OCI-LY3 (cell line): ENCODE results near the gene RBFA.

Experiments used
- H2AFZ ChIP-seq: fragments of 200-600, 300-600 bp; shearing (Covaris generic); 2 replicates; pipeline ENCODE4 v1.6.0; 2014; ENCODE audit warnings: antibody characterized with exemption, low read depth, low read length
- H3K27ac ChIP-seq: fragments of 200-600, 300-600 bp; sonication (generic); 2 replicates; pipeline ENCODE4 v1.5.1; 2014; ENCODE audit warnings: mild to moderate bottlenecking, low read length, moderate library complexity, mixed read lengths
- H3K27me3 ChIP-seq: fragments of 200-600, 300-600 bp; sonication (generic); 2 replicates; pipeline ENCODE4 v1.6.1; 2014; ENCODE audit warnings: low read depth, low read length, mixed read lengths
- H3K36me3 ChIP-seq: fragments of 200-600, 300-600 bp; sonication (generic); replicated peaks from 2 replicates; pipeline ENCODE3; 2014; ENCODE audit warnings: low read depth, low read length, mixed read lengths
- H3K4me1 ChIP-seq: fragments of 300-600, 200-600 bp; sonication (generic); 2 replicates; pipeline ENCODE4 v1.6.1; 2014; ENCODE audit warnings: low read length, mixed read lengths
- H3K4me2 ChIP-seq: fragments of 200-600, 300-600 bp; sonication (generic); 2 replicates; pipeline ENCODE4 v1.6.1; 2014; ENCODE audit warnings: low read length, mixed read lengths
- H3K4me3 ChIP-seq: fragments of 300-600, 200-600 bp; sonication (generic); 2 replicates; pipeline ENCODE4 v1.5.1; 2014; ENCODE audit warnings: antibody characterized with exemption, mild to moderate bottlenecking, low read length, moderate library complexity
- H3K79me2 ChIP-seq: fragments of 300-600, 200-600 bp; shearing (Covaris generic); 2 replicates; pipeline ENCODE4 v1.6.1; 2014; ENCODE audit warnings: mild to moderate bottlenecking, low read length, mixed read lengths
- H3K9ac ChIP-seq: fragments of 300-600, 200-600 bp; shearing (Covaris generic); 2 replicates; pipeline ENCODE4 v1.6.0; 2014; ENCODE audit warnings: mild to moderate bottlenecking, low read length, moderate library complexity
- H3K9me3 ChIP-seq: fragments of 200-600, 300-600 bp; shearing (Covaris generic); 2 replicates; pipeline ENCODE4 v1.6.1; 2014; ENCODE audit warnings: low read length, mixed read lengths; ENCODE audit not compliant: insufficient read depth
- H4K20me1 ChIP-seq: fragments of 200-600, 300-600 bp; sonication (generic); 2 replicates; pipeline ENCODE4 v1.6.1; 2016; ENCODE audit warnings: low read length, mixed read lengths; ENCODE audit not compliant: insufficient read depth
- CTCF ChIP-seq: fragments of 200-600, 300-600 bp; sonication (generic); IDR thresholded peaks from 2 replicates; pipeline ENCODE4 v1.5.1; 2014; ENCODE audit warnings: antibody characterized with exemption, low read length, low read depth
- EZH2phosphoT487 ChIP-seq: fragments of 200-600 bp; shearing (Covaris generic); IDR thresholded peaks from 2 replicates; pipeline ENCODE4 v1.6.1; 2018; ENCODE audit warnings: antibody characterized with exemption, mixed run types, low read depth

RBFA gene

GRCh38 chr18:80037869-80038630, 3.8 kb downstream of the RBFA start:
- Histone ChIP-seq H3K4me3 (no peak overlapping the region), H3K27ac (no peak overlapping the region), H3K79me2 (peaks cover 28% of the 10 kb centered on the region), H4K20me1 (no peaks in the 10 kb centered on the region), H3K36me3 (peaks cover 37% of the 10 kb centered on the region), H3K4me1 (peaks cover 11% of the 10 kb centered on the region), H2AFZ (no peak overlapping the region), H3K4me2 (no peak overlapping the region), H3K27me3 (no peaks in the 10 kb centered on the region), H3K9ac (no peak overlapping the region), H3K9me3 (no peaks in the 10 kb centered on the region)
- TF ChIP-seq CTCF (no peak), EZH2phosphoT487 (no peak)

- Histone ChIP-seq H2AFZ (no peak overlapping the region), H3K27ac (no peak overlapping the region), H3K9ac (no peak overlapping the region), H4K20me1 (no peaks in the 10 kb centered on the region), H3K4me1 (peaks cover 4% of the 10 kb centered on the region), H3K4me3 (no peak overlapping the region), H3K4me2 (no peak overlapping the region), H3K9me3 (no peaks in the 10 kb centered on the region), H3K79me2 (peaks cover 17% of the 10 kb centered on the region), H3K27me3 (no peaks in the 10 kb centered on the region), H3K36me3 (peaks cover 58% of the 10 kb centered on the region)
- TF ChIP-seq CTCF: no peak
- TF ChIP-seq EZH2phosphoT487: no peak
Measured at GRCh38 chr18:80040515-80040914, 6.3 kb downstream of the RBFA start.

- no peak overlapping the region for H3K9ac ChIP-seq
- H3K27ac ChIP-seq: no peak overlapping the region
- H3K9me3 ChIP-seq: no peaks in the 10 kb centered on the region
- TF ChIP-seq CTCF (no peak), EZH2phosphoT487 (no peak)
- peaks cover 67% of the 10 kb centered on the region for H3K36me3 ChIP-seq
- no peaks in the 10 kb centered on the region for H4K20me1 ChIP-seq
- H3K4me3 ChIP-seq: no peak overlapping the region
- no peak overlapping the region for H2AFZ ChIP-seq
- H3K4me1 ChIP-seq: no peaks in the 10 kb centered on the region
- H3K27me3 ChIP-seq: no peaks in the 10 kb centered on the region
- H3K4me2 ChIP-seq: no peak overlapping the region
- peaks cover 8% of the 10 kb centered on the region for H3K79me2 ChIP-seq
Measured at GRCh38 chr18:80041424-80041823, 7.2 kb downstream of the RBFA start.

- Histone ChIP-seq H2AFZ (no peak overlapping the region), H3K36me3 (peaks cover 74% of the 10 kb centered on the region), H3K79me2 (no peaks in the 10 kb centered on the region; the same call in 1 of the 2 replicates), H3K27ac (no peak overlapping the region), H4K20me1 (no peaks in the 10 kb centered on the region), H3K9ac (no peak overlapping the region), H3K4me3 (no peak overlapping the region), H3K9me3 (no peaks in the 10 kb centered on the region), H3K27me3 (no peaks in the 10 kb centered on the region), H3K4me2 (no peak overlapping the region), H3K4me1 (no peaks in the 10 kb centered on the region)
- TF ChIP-seq EZH2phosphoT487 (no peak), CTCF (no peak)
Measured at GRCh38 chr18:80042785-80043184, 8.6 kb downstream of the RBFA start.
